Erythroblast (primary cell): ENCODE measurements around the gene MAST2.

Source experiments
- GATA1 ChIP-seq: IDR thresholded peaks from 2 replicates; pipeline ENCODE4 v1.6.1; 2011; ENCODE audit warnings: low read depth, mild to moderate bottlenecking, control low read depth, low read length, moderate library complexity
- POLR2A ChIP-seq: IDR thresholded peaks from 2 replicates; pipeline ENCODE4 v1.6.1; 2011; ENCODE audit warnings: mild to moderate bottlenecking, low read length

GRCh38 chr1:45979074-45979777 is 175.8 kb downstream of the MAST2 start:
- no peak for TF ChIP-seq POLR2A
- TF ChIP-seq GATA1 = no peak
